Measurements from ENCODE around the gene MAD1L1. TPM values are rescaled to one million over a fixed set of nuclear protein-coding genes. Genes with fewer than 3 reads are reported as not detected.

MAD1L1 gene
- total and polyA plus RNA-seq, 2 of the 13 experiments (the other 11 are each of a cell fraction or from before 2014, with no cell fraction given), result 17.4 to 64.7 TPM

DNA sequence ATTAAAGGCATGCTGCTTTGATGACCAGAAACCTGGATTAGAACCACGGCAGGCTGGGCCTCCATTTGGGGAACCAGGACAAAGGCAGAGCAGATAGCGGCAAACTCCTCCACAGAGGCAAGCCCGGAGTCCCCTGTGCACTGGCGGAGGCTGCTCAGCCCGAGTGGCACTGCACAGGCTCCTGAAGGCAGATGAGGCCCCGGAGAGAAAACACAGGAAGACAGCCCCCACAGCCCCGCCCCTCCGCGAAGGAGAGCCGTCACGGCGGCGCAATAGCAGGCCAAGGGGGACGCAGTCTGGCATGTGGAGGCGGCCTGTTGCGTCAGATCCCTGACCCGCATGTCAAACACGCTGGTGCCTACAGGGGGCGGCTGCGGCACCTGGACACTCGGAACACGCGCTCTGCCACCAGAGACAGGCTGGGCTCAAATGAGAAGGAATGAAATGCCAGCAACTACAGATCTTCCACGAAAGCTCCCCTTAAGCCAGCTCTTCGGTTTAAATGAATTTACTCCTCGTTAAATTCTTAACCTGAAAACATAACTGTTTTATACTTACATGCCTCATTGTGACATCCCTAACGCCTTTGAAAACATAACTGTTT lies 128.5 kb downstream of the MAD1L1 start (continued):
- TF ChIP-seq, protein P1, sequence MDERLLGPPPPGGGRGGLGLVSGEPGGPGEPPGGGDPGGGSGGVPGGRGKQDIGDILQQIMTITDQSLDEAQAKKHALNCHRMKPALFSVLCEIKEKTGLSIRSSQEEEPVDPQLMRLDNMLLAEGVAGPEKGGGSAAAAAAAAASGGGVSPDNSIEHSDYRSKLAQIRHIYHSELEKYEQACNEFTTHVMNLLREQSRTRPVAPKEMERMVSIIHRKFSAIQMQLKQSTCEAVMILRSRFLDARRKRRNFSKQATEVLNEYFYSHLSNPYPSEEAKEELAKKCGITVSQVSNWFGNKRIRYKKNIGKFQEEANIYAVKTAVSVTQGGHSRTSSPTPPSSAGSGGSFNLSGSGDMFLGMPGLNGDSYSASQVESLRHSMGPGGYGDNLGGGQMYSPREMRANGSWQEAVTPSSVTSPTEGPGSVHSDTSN (CRISPR knock-in tag; IDR thresholded peaks at IDR 0.05), result no peak
- TF ChIP-seq ZNF687 (CRISPR knock-in tag; IDR thresholded peaks at IDR 0.05) (peak; percentile 72), MYC (CRISPR knock-in tag; IDR thresholded peaks at IDR 0.05; ENCODE audit: borderline replicate concordance) (peak; percentile 70; the same call in 1 of the 2 replicates), GATAD2A (CRISPR knock-in tag; IDR thresholded peaks at IDR 0.05) (peak; percentile 36; the same call in 1 of the 2 replicates), CEBPB (IDR thresholded peaks at IDR 0.05; ENCODE audit: borderline replicate concordance, low read depth, low read length) (peak; percentile 89), PAX8 (CRISPR knock-in tag; IDR thresholded peaks at IDR 0.05; ENCODE audit: borderline replicate concordance) (no peak), RAD21 (CRISPR knock-in tag; IDR thresholded peaks at IDR 0.05) (peak; percentile 53; the same call in 1 of the 2 replicates), JUND (CRISPR knock-in tag; IDR thresholded peaks at IDR 0.05) (no peak), ZBTB37 (CRISPR knock-in tag; IDR thresholded peaks at IDR 0.05) (no peak), CSRNP1 (CRISPR knock-in tag; IDR thresholded peaks at IDR 0.05) (no peak)
- TF ChIP-seq, protein P2, sequence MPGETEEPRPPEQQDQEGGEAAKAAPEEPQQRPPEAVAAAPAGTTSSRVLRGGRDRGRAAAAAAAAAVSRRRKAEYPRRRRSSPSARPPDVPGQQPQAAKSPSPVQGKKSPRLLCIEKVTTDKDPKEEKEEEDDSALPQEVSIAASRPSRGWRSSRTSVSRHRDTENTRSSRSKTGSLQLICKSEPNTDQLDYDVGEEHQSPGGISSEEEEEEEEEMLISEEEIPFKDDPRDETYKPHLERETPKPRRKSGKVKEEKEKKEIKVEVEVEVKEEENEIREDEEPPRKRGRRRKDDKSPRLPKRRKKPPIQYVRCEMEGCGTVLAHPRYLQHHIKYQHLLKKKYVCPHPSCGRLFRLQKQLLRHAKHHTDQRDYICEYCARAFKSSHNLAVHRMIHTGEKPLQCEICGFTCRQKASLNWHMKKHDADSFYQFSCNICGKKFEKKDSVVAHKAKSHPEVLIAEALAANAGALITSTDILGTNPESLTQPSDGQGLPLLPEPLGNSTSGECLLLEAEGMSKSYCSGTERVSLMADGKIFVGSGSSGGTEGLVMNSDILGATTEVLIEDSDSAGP (CRISPR knock-in tag; IDR thresholded peaks at IDR 0.05; ENCODE audit: borderline replicate concordance), result peak; percentile 24; the same call in 1 of the 2 replicates
- TF ChIP-seq, protein P3, sequence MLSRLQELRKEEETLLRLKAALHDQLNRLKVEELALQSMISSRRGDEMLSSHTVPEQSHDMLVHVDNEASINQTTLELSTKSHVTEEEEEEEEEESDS (CRISPR knock-in tag; IDR thresholded peaks at IDR 0.05; ENCODE audit: borderline replicate concordance), result no peak

Data from HepG2 (cell line).